ENCODE results near the gene CLTB. TPM values are rescaled to one million over a fixed set of nuclear protein-coding genes. Genes with fewer than 3 reads are reported as not detected.

The CLTB gene
- polyA plus RNA-seq, 3 donors: 63.2 to 87.6 (median 75.2) TPM

- Histone ChIP-seq H3K79me2 (ENCODE audit: insufficient read depth, low read length) (no peaks in the 10 kb centered on the region), H3K27ac (ENCODE audit: low read depth in 1 of 2, low read length in 2 of 2) (no peak overlapping the region), H4K20me1 (ENCODE audit: insufficient read depth, low read length) (no peaks in the 10 kb centered on the region), H3K36me3 (replicated peaks in 1 of 2; ENCODE audit: control insufficient read depth in 1 of 2, insufficient read depth in 2 of 2, low read length in 2 of 2) (no peaks in the 10 kb centered on the region), H3K27me3 (ENCODE audit: control insufficient read depth in 2 of 2, insufficient read depth in 2 of 2, low read length in 2 of 2) (no peaks in the 10 kb centered on the region), H2AFZ (ENCODE audit: insufficient read depth, low read depth, low read length, poor library complexity, severe bottlenecking) (no peak overlapping the region), H3K4me3 (replicated peaks in 1 of 3; ENCODE audit: low read depth in 2 of 3, low read length in 3 of 3) (no peak overlapping the region), H3K4me1 (ENCODE audit: control insufficient read depth in 1 of 2, insufficient read depth in 2 of 2, low read length in 2 of 2) (peaks cover 5 to 6% of the 10 kb centered on the region in 2 donors), H3K9ac (ENCODE audit: insufficient read depth, low read length, poor library complexity, severe bottlenecking) (no peak overlapping the region), H3K4me2 (replicated peaks; ENCODE audit: extremely low read depth, low read length, poor library complexity, severe bottlenecking) (no peak overlapping the region), H3K9me3 (replicated peaks in 1 of 2; ENCODE audit: control insufficient read depth in 1 of 2, insufficient read depth in 1 of 2, low read length in 2 of 2) (peaks cover 0 to 4% of the 10 kb centered on the region in 2 donors)
- H3K9me3 Mint-ChIP-seq: peaks cover 4 to 20% (median 14%) of the 10 kb centered on the region in 7 donors
- no peaks in the 10 kb centered on the region for H3K36me3 Mint-ChIP-seq
- no peak for TF ChIP-seq CTCF (IDR thresholded peaks at IDR 0.05)
- H3K4me1 Mint-ChIP-seq: peaks cover 14% of the 10 kb centered on the region
- H3K27ac Mint-ChIP-seq: no peak overlapping the region
- H3K27me3 Mint-ChIP-seq (ENCODE audit: low read depth in 3 of 3): no peaks in the 10 kb centered on the region
- DNase-seq: no peak
- no peak overlapping the region for H3K4me3 Mint-ChIP-seq
- intact Hi-C loops (cut with micrococcal nuclease): no loop called here
- WGBS (ENCODE audit: insufficient coverage): no CpG with 5 or more reads among the region's 1 CpG
Measured at GRCh38 chr5:176425791-176426190, 9.5 kb upstream of the CLTB start.

- DNase-seq: no peak
- H3K9me3 ChIP-seq (replicated peaks in 1 of 2; ENCODE audit: control insufficient read depth in 1 of 2, insufficient read depth in 1 of 2, low read length in 2 of 2): peaks cover 0 to 4% of the 10 kb centered on the region in 2 donors
- Mint-ChIP-seq H3K4me3 (no peak overlapping the region), H3K9me3 (peaks cover 4 to 20% (median 14%) of the 10 kb centered on the region in 7 donors), H3K27me3 (ENCODE audit: low read depth in 3 of 3) (no peaks in the 10 kb centered on the region), H3K36me3 (no peaks in the 10 kb centered on the region), H3K4me1 (peaks cover 14% of the 10 kb centered on the region), H3K27ac (no peak overlapping the region)
- intact Hi-C loops (cut with micrococcal nuclease): no loop called here
- no peaks in the 10 kb centered on the region for H3K79me2 ChIP-seq (ENCODE audit: insufficient read depth, low read length)
- WGBS (ENCODE audit: insufficient coverage): no CpG with 5 or more reads among the region's 1 CpG
- H4K20me1 ChIP-seq (ENCODE audit: insufficient read depth, low read length): no peaks in the 10 kb centered on the region
- H3K27ac ChIP-seq (ENCODE audit: low read depth in 1 of 2, low read length in 2 of 2): no peak overlapping the region
- H3K4me2 ChIP-seq (replicated peaks; ENCODE audit: extremely low read depth, low read length, poor library complexity, severe bottlenecking): no peak overlapping the region
- TF ChIP-seq CTCF (IDR thresholded peaks at IDR 0.05): no peak
- no peak overlapping the region for H3K9ac ChIP-seq (ENCODE audit: insufficient read depth, low read length, poor library complexity, severe bottlenecking)
- no peak overlapping the region for H2AFZ ChIP-seq (ENCODE audit: insufficient read depth, low read depth, low read length, poor library complexity, severe bottlenecking)
- peaks cover 5 to 6% of the 10 kb centered on the region in 2 donors for H3K4me1 ChIP-seq (ENCODE audit: control insufficient read depth in 1 of 2, insufficient read depth in 2 of 2, low read length in 2 of 2)
- no peak overlapping the region for H3K4me3 ChIP-seq (replicated peaks in 1 of 3; ENCODE audit: low read depth in 2 of 3, low read length in 3 of 3)
- H3K27me3 ChIP-seq (ENCODE audit: control insufficient read depth in 2 of 2, insufficient read depth in 2 of 2, low read length in 2 of 2): no peaks in the 10 kb centered on the region
- no peaks in the 10 kb centered on the region for H3K36me3 ChIP-seq (replicated peaks in 1 of 2; ENCODE audit: control insufficient read depth in 1 of 2, insufficient read depth in 2 of 2, low read length in 2 of 2)
Measured at GRCh38 chr5:176425138-176425537, 8.8 kb upstream of the CLTB start.
